ENCODE measurements around the gene KCNA10.

The KCNA10 gene

GRCh38 chr1:110476028-110476765 lies 42.8 kb downstream of the KCNA10 start:
- no peak for DNase-seq

GRCh38 chr1:110475362-110476027 lies 43.5 kb downstream of the KCNA10 start:
- DNase-seq = no peak

GRCh38 chr1:110474444-110474843 lies 44.5 kb downstream of the KCNA10 start:
- no peak for DNase-seq

GRCh38 chr1:110472546-110472945 lies 46.4 kb downstream of the KCNA10 start:
- DNase-seq = no peak

GRCh38 chr1:110471131-110471530 lies 47.8 kb downstream of the KCNA10 start:
- DNase-seq = no peak
